GM18909 (cell line): ENCODE results near the gene PDS5A.
A peak's percentile ranks its signal among the peaks of the same experiment; 100 is the strongest.
"Not testable (repeated sequence)": the region's sequence is repeated elsewhere in the genome, so short reads cannot be mapped to it uniquely, and the experiment has no call there.

ENCODE experiments used
- ATAC-seq: cut with Tn5 transposase; IDR thresholded peaks from one replicate; pipeline ENCODE4 v1.9.1; 2021; ENCODE audit warnings: mild to moderate bottlenecking; ENCODE audit not compliant: unreplicated experiment, poor library complexity

The PDS5A gene, protein sequence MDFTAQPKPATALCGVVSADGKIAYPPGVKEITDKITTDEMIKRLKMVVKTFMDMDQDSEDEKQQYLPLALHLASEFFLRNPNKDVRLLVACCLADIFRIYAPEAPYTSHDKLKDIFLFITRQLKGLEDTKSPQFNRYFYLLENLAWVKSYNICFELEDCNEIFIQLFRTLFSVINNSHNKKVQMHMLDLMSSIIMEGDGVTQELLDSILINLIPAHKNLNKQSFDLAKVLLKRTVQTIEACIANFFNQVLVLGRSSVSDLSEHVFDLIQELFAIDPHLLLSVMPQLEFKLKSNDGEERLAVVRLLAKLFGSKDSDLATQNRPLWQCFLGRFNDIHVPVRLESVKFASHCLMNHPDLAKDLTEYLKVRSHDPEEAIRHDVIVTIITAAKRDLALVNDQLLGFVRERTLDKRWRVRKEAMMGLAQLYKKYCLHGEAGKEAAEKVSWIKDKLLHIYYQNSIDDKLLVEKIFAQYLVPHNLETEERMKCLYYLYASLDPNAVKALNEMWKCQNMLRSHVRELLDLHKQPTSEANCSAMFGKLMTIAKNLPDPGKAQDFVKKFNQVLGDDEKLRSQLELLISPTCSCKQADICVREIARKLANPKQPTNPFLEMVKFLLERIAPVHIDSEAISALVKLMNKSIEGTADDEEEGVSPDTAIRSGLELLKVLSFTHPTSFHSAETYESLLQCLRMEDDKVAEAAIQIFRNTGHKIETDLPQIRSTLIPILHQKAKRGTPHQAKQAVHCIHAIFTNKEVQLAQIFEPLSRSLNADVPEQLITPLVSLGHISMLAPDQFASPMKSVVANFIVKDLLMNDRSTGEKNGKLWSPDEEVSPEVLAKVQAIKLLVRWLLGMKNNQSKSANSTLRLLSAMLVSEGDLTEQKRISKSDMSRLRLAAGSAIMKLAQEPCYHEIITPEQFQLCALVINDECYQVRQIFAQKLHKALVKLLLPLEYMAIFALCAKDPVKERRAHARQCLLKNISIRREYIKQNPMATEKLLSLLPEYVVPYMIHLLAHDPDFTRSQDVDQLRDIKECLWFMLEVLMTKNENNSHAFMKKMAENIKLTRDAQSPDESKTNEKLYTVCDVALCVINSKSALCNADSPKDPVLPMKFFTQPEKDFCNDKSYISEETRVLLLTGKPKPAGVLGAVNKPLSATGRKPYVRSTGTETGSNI (N-terminal part only)

DNA sequence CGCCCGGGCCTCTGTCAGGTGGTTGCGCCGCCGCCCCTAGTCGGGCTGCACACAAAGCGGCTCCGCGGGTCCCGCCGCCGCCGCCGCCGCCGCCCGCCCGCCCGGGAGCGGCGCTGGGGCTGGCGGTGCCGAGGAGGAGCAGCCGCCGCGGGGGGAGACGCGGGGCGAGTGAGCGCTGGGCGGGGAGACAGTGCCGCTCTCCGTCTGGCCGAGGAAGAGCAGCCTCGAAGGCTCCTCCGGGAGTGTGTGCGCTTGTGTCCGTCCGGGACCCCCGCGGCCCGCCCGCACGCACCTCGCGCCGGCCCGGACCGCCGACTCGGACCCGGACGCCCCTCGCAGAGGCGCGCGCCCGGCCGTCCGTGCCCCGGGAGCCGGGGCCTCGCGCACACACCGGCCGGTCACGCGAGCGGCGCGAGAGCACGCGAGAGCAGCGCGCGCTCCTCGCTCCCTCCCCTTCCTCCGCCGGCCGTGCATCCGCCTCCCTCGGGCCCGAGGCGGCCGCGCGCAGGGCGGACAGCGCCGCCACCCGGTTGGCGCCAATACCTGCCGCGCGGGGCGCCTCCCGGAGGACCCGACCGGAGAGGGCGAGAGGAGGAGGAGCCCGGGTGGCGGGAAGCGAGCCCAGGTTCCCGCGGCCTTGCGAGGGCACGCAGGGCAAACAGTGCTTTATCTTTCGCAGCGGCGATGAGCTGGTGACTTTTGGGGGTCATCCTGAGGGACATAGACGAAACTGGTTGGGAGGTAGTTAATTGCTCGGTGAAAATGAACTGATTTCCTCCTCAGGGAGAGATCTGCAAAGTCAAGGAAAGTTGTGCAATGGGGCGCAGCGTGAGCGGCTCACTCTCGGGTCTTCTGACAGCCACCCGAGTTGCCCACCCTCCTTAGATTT is at the start of gene PDS5A:
TSS of gene PDS5A (minus strand) at position 423 of the 889 bp plus-strand sequence. CDS start 1,334 bp downstream, outside the sequence.
- peak; percentile 78 for ATAC-seq

DNA sequence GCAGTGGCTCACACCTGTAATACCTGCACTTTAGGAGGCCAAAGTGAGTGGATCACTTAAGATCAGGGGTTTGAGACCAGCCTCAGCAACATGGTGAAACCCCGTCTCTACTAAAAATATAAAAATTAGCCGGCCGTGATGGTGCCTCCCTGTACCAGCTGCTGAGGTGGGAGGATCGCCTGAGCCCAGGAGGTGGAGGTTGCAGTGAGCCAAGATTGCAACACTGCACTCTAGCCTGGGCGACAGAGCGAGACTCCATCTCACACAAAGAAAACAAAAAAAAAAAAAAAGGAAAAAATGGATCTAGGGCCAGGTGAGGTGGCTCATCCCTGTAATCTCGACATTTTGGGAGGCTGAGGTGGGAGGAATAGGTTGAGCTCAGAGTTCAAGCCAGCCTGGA is 46.3 kb upstream of the PDS5A start:
- not testable (repeated sequence) for ATAC-seq

DNA sequence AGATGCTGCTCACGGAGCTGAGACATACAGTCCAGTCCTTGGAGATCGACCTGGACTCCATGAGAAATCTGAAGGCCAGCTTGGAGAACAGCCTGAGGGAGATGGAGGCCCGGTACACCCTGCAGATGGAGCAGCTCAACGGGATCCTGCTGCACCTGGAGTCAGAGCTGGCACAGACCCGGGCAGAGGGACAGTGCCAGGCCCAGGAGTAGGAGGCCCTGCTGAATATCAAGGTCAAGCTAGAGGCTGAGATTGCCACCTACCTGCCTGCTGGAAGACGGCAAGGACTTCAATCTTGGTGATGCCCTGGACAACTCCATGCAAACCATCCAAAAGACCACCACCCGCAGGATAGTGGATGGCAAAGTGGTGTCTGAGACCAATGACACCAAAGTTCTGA is 43.4 kb upstream of the PDS5A start:
- ATAC-seq: not testable (repeated sequence)

DNA sequence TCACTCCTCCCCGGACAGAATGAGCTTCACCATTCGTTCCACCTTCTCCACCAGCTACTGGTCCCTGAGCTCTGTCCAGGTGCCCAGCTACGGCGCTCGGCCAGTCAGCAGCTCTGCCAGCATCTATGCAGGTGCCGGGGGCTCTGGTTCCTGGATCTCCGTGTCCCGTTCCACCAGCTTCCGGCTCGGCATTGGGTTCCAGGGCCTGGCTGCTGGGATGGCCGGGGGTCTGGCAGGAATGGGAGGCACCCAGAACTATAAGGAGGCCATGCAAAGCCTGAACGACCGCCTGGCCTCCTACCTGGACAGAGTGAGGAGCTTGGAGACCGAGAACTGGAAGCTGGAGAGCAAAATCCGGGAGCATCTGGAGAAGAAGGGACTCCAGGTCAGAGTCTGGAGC is 42.5 kb upstream of the PDS5A start:
- ATAC-seq: no peak

DNA sequence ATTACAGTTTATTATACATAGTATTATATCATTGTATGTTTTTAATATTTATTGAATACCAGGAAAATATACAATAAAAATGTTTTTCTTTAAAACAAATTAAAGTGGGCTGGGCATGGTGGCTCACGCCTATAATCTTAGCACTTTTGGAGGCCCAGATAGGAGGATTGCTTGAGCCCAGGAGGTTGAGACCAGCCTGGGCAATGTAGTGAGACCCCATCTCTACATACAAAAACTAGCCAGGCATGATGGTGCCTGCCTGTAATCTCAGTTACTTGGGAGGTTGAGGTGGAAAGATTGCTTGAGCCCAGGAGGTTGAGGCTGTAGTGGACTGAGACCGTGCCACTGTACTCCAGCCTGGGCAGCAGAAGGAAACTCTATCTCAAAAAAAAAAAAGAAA is 38.3 kb upstream of the PDS5A start:
- no peak for ATAC-seq

DNA sequence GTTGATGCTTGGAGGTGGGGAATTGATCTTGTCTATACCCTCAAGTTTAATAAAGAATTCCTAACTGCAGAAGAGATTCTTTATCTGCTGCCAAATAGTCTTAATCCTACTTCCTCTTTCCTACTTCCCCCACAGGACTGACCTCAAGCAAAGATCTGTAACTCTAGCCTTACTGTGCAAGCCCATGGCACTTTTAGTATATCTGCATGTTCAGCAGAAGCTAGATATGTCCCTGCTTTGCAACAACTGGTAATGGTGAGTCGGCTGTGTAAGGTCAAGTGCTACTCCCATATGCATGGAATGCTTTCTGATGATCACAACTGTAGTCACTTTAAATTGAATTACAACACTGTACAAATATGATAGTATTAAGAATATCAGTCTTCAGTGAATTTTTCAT is 26.3 kb upstream of the PDS5A start:
- no peak for ATAC-seq

DNA sequence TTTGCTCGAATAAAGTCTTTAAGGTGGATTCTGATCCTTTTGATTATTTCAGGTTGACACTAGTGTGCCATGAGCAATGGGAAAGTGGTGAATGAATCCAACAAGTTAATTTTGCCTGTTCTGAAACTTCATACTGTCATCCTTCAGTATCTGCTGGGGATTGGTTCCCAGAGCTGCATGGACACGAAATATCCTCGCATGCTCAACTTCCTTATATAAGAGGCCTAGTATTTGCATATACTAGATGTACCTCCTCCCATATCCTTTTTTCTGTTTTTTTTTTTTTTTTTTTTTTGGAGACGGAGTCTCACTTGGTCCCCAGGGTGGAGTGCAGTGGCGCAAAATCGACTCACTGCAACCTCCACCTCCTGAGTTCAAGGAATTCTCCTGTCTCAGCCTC is 23.0 kb upstream of the PDS5A start:
- no peak for ATAC-seq

DNA sequence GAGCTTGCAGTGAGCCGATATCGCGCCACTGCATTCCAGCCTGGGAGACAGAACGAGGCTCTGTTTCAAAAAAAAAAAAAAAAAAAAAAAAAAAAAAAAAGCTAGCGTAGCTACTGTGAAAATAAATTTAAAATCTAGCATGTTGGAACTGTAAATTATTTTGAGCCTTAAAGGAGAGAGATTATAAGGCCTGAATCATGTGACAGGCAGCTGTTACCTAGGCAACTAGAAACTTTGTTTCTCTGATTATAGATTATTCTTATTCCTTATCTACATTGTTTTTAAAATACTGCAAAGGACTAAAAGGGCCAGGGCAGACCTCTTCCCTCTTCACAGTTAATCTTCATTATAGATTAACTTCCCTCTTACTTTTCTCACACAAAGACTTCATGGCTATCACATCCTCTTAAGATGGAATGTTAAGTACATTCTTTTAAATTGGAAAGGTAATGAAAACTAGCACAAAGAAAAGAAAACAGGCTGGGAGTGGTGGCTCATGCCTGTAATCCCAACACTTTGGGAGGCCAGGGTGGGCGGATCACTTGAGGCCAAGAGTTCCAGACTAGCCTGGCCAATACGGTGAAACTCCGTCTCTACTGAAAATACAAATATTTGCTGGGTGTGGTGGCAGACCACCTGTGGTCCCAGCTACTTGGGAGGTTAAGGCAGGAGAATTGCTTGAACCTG is 21.1 kb upstream of the PDS5A start:
- ATAC-seq: no peak

DNA sequence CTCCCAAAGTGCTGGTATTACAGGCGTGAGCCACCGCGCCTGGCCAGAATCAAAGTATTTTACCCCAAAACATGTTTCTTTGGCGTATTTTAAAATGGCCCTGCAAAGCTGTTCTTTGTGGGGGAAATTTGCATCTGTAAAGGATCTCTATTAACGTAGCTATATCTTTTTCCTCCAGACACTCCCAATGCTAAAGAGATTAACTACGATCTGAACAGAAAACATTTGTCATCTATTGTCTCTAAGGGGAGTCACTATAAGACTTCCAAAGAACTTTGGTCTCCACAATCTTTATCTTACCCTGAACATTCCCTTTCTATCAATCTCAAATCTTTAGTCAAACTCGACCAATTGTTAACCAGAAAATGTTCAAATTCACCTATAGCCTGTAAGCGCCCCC is 19.1 kb upstream of the PDS5A start:
- no peak for ATAC-seq

DNA sequence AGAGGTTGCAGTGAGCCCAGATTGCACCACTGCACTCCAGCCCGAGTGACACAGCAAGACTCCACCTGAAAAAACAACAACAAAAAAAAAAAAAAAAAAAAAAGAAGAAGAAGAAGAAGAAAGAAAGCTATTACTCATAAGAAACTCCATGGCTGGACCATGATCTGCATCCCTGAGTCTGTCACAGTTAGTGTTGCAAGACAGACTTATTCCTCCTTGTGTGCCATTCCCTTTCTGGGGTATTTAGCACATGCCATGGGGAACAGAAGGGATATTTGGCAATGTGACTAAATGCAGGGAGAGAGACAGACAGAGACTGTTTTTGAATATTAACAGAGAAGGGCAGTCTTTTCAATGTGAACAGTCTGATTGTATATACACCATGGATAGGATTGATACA is 16.7 kb upstream of the PDS5A start:
- no peak for ATAC-seq

DNA sequence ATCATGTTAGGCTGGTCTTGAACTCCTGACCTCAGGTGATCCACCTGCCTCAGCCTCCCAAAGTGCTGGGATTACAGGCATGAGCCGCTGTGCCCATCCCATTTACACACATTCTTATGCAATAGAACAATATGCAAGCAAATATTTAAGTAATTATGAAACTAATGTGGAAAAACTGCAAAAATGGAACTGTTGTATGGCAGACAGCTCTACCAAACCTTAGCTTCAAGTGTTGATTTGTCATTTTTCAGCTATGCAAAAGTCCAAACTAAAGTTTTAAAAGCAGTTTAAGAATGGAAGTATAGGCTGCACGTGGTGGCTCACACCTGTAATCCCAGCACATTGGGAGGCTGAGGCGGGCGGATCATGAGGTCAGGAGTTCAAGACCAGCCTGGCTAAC is 11.7 kb upstream of the PDS5A start:
- not testable (repeated sequence) for ATAC-seq

DNA sequence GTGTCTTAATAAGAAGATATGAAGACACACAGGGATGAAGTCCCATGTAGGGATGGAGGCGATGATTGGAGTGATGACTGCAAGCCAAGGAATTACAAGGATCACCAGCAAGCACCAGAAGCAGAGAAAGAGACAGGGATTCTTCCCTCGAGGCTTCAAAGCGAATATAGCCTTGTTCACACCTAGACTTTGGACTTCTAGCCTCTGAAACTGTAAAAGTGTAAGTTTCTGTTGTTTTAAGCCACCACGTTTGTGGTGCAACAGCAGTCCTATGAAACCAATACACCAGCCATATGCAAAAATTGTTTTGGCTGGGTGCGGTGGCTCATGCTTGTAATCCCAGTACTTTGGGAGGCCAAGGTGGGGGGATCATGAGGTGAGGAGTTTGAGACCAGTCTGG is 9.8 kb upstream of the PDS5A start:
- ATAC-seq: no peak

DNA sequence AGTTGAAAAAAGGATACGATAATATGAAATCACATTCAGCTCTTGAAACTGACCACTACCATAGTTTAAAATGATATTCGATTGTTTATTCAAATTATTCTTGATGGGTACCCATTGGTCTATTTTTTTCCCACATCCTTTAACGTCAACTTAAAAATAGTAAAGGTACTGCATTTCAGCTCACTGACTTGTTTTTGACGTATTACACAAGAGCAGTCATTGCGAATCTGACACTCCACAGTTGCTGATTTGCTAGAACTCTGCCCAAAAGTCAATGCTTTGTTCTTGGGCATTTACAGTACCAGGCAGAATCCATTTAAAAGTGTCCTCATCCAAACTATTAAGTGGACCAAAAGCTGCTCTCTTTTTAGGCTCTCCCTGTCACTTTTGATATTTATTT is 1.2 kb upstream of the PDS5A start:
- ATAC-seq: no peak

DNA sequence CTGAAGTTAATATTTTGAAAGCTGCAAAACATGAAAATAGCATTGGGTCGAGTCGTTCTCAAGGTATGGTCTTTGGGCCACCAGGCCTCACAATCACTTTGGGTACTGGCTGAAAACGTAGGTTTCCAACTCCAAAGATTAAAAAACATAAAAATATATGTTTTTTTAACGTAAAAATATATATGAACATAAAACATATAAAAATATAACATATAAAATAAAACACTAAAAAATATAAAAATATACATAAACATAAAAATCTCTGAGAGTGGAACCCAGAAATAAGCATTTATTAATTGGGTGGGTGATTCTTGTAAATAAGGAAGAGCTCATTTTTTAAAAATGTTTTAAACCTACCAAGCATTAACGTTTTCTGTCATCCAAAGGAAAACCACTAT is 666 bp upstream of the PDS5A start:
- no peak for ATAC-seq

DNA sequence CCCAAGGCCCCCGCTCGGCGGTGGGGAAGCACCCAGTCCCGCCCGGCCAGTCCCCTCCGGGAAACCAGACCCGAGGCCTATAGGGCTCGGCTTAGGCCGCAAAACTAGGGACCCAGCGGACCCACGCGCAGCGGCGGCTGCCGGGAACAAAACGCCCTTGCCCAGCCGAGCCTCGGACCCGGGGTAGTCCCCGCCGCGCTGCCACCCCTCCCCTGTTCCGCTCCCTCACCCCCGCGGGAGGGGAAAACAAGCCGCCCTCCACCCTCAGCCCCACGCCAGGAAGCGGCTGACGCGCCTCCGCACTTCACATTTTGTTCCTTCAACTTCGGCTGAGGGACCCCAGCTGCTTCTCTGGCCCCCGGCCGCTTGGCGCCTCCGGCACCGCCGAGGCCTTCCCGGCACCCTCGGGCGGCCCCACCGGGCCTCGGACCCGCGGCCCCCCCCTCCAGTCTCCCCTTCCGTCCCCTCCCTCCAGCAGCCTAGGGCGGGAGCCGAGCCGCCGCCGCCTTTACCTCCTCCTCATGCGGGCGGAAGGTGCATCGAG is 694 bp downstream of the PDS5A start:
- ATAC-seq: peak; percentile 26

DNA sequence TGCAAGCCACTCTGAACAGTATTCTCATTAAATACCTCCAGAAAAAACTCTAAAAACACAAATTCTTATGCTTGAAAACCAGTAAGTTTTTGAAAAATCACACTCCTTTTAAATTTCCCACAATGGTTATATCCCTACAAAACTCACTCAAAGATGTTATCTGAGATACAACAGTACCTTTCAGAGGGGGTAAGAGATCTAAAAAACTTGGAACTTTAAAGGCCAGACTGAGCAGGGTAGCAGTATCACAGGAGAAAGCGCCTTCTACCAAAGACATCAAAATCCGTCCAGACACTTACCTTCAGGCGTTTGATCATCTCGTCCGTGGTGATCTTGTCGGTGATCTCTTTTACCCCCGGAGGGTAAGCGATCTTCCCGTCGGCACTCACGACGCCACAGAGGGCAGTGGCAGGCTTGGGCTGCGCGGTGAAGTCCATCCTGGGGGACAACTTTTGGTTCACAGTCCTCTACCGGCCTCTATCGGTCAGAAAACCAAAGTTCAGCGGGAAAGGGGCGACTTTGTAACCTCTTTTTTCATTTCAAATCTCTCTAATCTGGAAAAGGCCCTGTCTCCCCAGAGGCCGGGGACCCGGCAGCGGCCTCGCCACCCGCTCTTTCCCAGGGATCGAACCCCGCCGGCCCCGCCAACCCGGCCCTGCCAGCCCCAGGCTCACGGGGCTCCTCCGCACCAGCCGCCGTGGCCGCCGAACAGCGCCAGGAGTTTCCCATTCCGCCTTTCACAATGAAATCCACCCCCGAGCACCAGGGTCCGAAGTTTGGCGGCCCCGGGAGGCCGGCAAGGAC is 1.4 kb downstream of the PDS5A start:
- peak; percentile 36 for ATAC-seq

DNA sequence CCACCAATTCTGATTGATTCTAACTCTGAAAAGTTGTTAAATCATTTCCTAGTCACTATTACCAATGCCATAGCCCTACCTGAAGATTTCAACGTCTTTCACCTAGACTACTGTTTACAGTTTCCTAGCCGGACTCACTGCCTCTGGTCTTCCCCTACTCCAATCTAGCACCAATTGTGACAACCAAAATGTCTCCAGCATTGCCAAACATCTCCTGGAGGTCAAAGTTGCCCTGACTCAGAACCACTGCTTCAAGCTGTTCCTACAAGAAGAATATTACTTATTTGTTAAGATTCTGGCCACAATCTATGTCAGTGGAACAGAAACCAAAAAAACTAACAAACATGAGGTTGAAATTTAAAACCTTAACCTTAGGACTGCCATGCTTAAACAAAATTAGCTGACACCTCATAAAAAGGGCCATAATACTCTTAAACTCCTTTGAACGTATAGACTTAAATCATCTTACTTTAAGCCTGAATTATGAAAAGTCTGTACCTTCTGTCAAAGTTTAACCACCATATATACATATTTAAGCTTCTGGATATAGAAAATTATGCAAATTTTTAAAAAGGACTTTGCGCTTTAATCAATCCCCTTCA is 2.1 kb downstream of the PDS5A start:
- ATAC-seq: no peak

DNA sequence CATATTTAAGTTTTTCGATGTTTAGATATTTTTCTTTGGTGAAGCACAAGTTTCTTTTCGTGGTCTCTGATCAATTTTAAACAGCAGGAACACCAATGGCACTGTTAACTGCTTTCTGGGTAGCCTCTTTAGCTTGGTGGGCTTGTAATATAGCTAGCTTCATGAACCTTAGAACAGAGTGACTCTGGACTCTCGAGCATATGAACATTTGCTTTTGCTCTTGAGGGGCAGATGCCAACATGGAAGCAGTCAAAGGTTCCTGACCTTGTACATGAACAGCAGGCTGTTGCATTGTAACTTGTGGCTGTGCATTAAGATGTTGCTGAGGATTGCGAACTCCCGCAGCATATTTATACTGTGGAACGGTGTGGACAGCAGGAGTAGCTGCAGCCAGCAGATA is 4.7 kb downstream of the PDS5A start:
- not testable (repeated sequence) for ATAC-seq
